ENCODE data around the gene PACS1. TPM values are rescaled to one million over a fixed set of nuclear protein-coding genes. Genes with fewer than 3 reads are reported as not detected.
"Not testable (repeated sequence)": the region's sequence is repeated elsewhere in the genome, so short reads cannot be mapped to it uniquely, and the experiment has no call there.

Gene PACS1
- total RNA-seq, 4 donors from 2014 or later, result 37.1 to 97.8 (median 54.3) TPM

- no peak overlapping the region for H3K27ac ChIP-seq (replicated peaks in 1 of 4)
- intact Hi-C loops (cut with DNase I), result no loop called here
- H3K4me3 ChIP-seq, result no peak overlapping the region
- no peaks in the 10 kb centered on the region for H3K27me3 ChIP-seq
- H3K4me1 ChIP-seq, result peaks cover 0 to 7% (median 2%) of the 10 kb centered on the region in 4 donors
- no peaks in the 10 kb centered on the region for H3K9me3 ChIP-seq
- WGBS, result 98% methylated on average over 4 of the region's 4 CpGs
- TF ChIP-seq POLR2A (IDR thresholded peaks at IDR 0.05; ENCODE audit: low read depth) (no peak), CTCF (IDR thresholded peaks at IDR 0.05) (no peak), EP300 (IDR thresholded peaks at IDR 0.05) (no peak)
- DNase-seq (ENCODE audit: extremely low spot score), result no peak
- no peaks in the 10 kb centered on the region for H3K36me3 ChIP-seq
Observed at GRCh38 chr11:66090288-66090687, 20.2 kb downstream of the PACS1 start.

- DNase-seq (ENCODE audit: extremely low spot score); H3K27ac ChIP-seq (replicated peaks in 1 of 4); H3K4me3 ChIP-seq; H3K27me3 ChIP-seq; intact Hi-C loops (cut with DNase I); H3K36me3 ChIP-seq; H3K9me3 ChIP-seq; H3K4me1 ChIP-seq: not testable (repeated sequence)
- 100% methylated on average over 2 of the region's 2 CpGs for WGBS
Observed at GRCh38 chr11:66092125-66092524, 22.1 kb downstream of the PACS1 start.

- H3K4me1 ChIP-seq, result peaks cover 6 to 15% (median 11%) of the 10 kb centered on the region in 4 donors
- intact Hi-C loops (cut with DNase I); H3K4me3 ChIP-seq; H3K36me3 ChIP-seq; DNase-seq (ENCODE audit: extremely low spot score); H3K27ac ChIP-seq (replicated peaks in 1 of 4); H3K9me3 ChIP-seq; H3K27me3 ChIP-seq: not testable (repeated sequence)
- WGBS, result 92% methylated on average over 10 of the region's 10 CpGs
Observed at GRCh38 chr11:66099746-66100145, 29.7 kb downstream of the PACS1 start.

- Histone ChIP-seq H3K9me3 (no peaks in the 10 kb centered on the region), H3K4me3 (no peak overlapping the region), H3K27ac (replicated peaks in 1 of 4) (no peak overlapping the region), H3K4me1 (peaks cover 6 to 15% (median 11%) of the 10 kb centered on the region in 4 donors), H3K27me3 (no peaks in the 10 kb centered on the region), H3K36me3 (no peaks in the 10 kb centered on the region)
- WGBS, result 49% methylated on average over 13 of the region's 14 CpGs
- TF ChIP-seq CTCF (IDR thresholded peaks at IDR 0.05) (no peak), POLR2AphosphoS5 (IDR thresholded peaks at IDR 0.05) (peak in 1 of 2 donors; percentile 55)
- intact Hi-C loops (cut with DNase I), result no loop called here
- DNase-seq (ENCODE audit: extremely low spot score), result no peak
Observed at GRCh38 chr11:66100272-66101065, 30.4 kb downstream of the PACS1 start.

GRCh38 chr11:66101066-66101464 lies 31.0 kb downstream of the PACS1 start:
- DNase-seq (ENCODE audit: extremely low spot score), result no peak
- H3K27me3 ChIP-seq, result no peaks in the 10 kb centered on the region
- intact Hi-C loops (cut with DNase I), result no loop called here
- no peaks in the 10 kb centered on the region for H3K9me3 ChIP-seq
- WGBS, result 70% methylated on average over 3 of the region's 3 CpGs
- no peak for TF ChIP-seq CTCF (IDR thresholded peaks at IDR 0.05)
- no peak for TF ChIP-seq POLR2A (IDR thresholded peaks at IDR 0.05; ENCODE audit: low read depth)
- no peak for TF ChIP-seq EP300 (IDR thresholded peaks at IDR 0.05)
- no peak for TF ChIP-seq POLR2AphosphoS5 (IDR thresholded peaks at IDR 0.05)
- no peaks in the 10 kb centered on the region for H3K36me3 ChIP-seq
- H3K4me3 ChIP-seq, result no peak overlapping the region
- no peak overlapping the region for H3K27ac ChIP-seq (replicated peaks in 1 of 4)
- peaks cover 6 to 15% (median 11%) of the 10 kb centered on the region in 4 donors for H3K4me1 ChIP-seq
